ENCODE measurements around the gene TNFRSF6B. TPM values are rescaled to one million over a fixed set of nuclear protein-coding genes. Genes with fewer than 3 reads are reported as not detected.

Gene TNFRSF6B
- total RNA-seq, 2 donors from 2014 or later: not detected

- peak; percentile 16 for ATAC-seq
- H3K9me3 ChIP-seq (ENCODE audit: control insufficient read depth, low read length, poor library complexity, severe bottlenecking): no peaks in the 10 kb centered on the region
- H3K4me1 Mint-ChIP-seq: peaks cover 9% of the 10 kb centered on the region
- peak overlapping the region; percentile 74 for H3K4me3 Mint-ChIP-seq
- DNase-seq: no peak
- H3K36me3 Mint-ChIP-seq (ENCODE audit: low read depth): no peaks in the 10 kb centered on the region
- no peaks in the 10 kb centered on the region for H3K27me3 Mint-ChIP-seq
- H3K27ac Mint-ChIP-seq: no peak overlapping the region
Observed at GRCh38 chr20:63740627-63741353, 44.3 kb downstream of the TNFRSF6B start.

- DNase-seq (no peak), ATAC-seq (no peak)
- Mint-ChIP-seq H3K4me1 (peaks cover 4% of the 10 kb centered on the region), H3K27ac (no peak overlapping the region), H3K27me3 (no peaks in the 10 kb centered on the region), H3K4me3 (peak overlapping the region; percentile 74), H3K36me3 (ENCODE audit: low read depth) (no peaks in the 10 kb centered on the region)
- no peaks in the 10 kb centered on the region for H3K9me3 ChIP-seq (ENCODE audit: control insufficient read depth, low read length, poor library complexity, severe bottlenecking)
Observed at GRCh38 chr20:63741354-63741675, 44.9 kb downstream of the TNFRSF6B start.

- Mint-ChIP-seq H3K27me3 (no peaks in the 10 kb centered on the region), H3K36me3 (ENCODE audit: low read depth) (no peaks in the 10 kb centered on the region), H3K4me1 (peaks cover 2% of the 10 kb centered on the region), H3K27ac (no peak overlapping the region), H3K4me3 (peak overlapping the region; percentile 74)
- no peaks in the 10 kb centered on the region for H3K9me3 ChIP-seq (ENCODE audit: control insufficient read depth, low read length, poor library complexity, severe bottlenecking)
- no peak for DNase-seq
- ATAC-seq: no peak
Observed at GRCh38 chr20:63741676-63742380, 45.4 kb downstream of the TNFRSF6B start.

GRCh38 chr20:63742381-63743024 lies 46.1 kb downstream of the TNFRSF6B start:
- H3K27ac Mint-ChIP-seq: no peak overlapping the region
- no peaks in the 10 kb centered on the region for H3K27me3 Mint-ChIP-seq
- H3K9me3 ChIP-seq (ENCODE audit: control insufficient read depth, low read length, poor library complexity, severe bottlenecking): no peaks in the 10 kb centered on the region
- H3K4me1 Mint-ChIP-seq: peaks cover 2% of the 10 kb centered on the region
- no peaks in the 10 kb centered on the region for H3K36me3 Mint-ChIP-seq (ENCODE audit: low read depth)
- no peak for DNase-seq
- H3K4me3 Mint-ChIP-seq: no peak overlapping the region
- ATAC-seq: no peak

- Mint-ChIP-seq H3K4me3 (no peak overlapping the region), H3K36me3 (ENCODE audit: low read depth) (no peaks in the 10 kb centered on the region), H3K27me3 (no peaks in the 10 kb centered on the region), H3K4me1 (peaks cover 2% of the 10 kb centered on the region), H3K27ac (no peak overlapping the region)
- ATAC-seq (no peak), DNase-seq (no peak)
- no peaks in the 10 kb centered on the region for H3K9me3 ChIP-seq (ENCODE audit: control insufficient read depth, low read length, poor library complexity, severe bottlenecking)
Observed at GRCh38 chr20:63743210-63743970, 46.9 kb downstream of the TNFRSF6B start.

- Mint-ChIP-seq H3K36me3 (ENCODE audit: low read depth) (no peaks in the 10 kb centered on the region), H3K4me3 (no peak overlapping the region), H3K27ac (no peak overlapping the region), H3K4me1 (peaks cover 2% of the 10 kb centered on the region), H3K27me3 (no peaks in the 10 kb centered on the region)
- ATAC-seq (no peak), DNase-seq (no peak)
- no peaks in the 10 kb centered on the region for H3K9me3 ChIP-seq (ENCODE audit: control insufficient read depth, low read length, poor library complexity, severe bottlenecking)
Observed at GRCh38 chr20:63744158-63744557, 47.7 kb downstream of the TNFRSF6B start.

- no peaks in the 10 kb centered on the region for H3K27me3 Mint-ChIP-seq
- H3K9me3 ChIP-seq (ENCODE audit: control insufficient read depth, low read length, poor library complexity, severe bottlenecking): no peaks in the 10 kb centered on the region
- no peak overlapping the region for H3K27ac Mint-ChIP-seq
- no peaks in the 10 kb centered on the region for H3K36me3 Mint-ChIP-seq (ENCODE audit: low read depth)
- DNase-seq (no peak), ATAC-seq (no peak)
- H3K4me3 Mint-ChIP-seq: no peak overlapping the region
- peaks cover 6% of the 10 kb centered on the region for H3K4me1 Mint-ChIP-seq
Observed at GRCh38 chr20:63744574-63745423, 48.3 kb downstream of the TNFRSF6B start.

- no peaks in the 10 kb centered on the region for H3K36me3 Mint-ChIP-seq (ENCODE audit: low read depth)
- H3K9me3 ChIP-seq (ENCODE audit: control insufficient read depth, low read length, poor library complexity, severe bottlenecking): no peaks in the 10 kb centered on the region
- ATAC-seq (no peak), DNase-seq (no peak)
- H3K4me1 Mint-ChIP-seq: peaks cover 6% of the 10 kb centered on the region
- H3K4me3 Mint-ChIP-seq: no peak overlapping the region
- no peaks in the 10 kb centered on the region for H3K27me3 Mint-ChIP-seq
- no peak overlapping the region for H3K27ac Mint-ChIP-seq
Observed at GRCh38 chr20:63745424-63745805, 49.0 kb downstream of the TNFRSF6B start.

- ATAC-seq: no peak
- H3K36me3 Mint-ChIP-seq (ENCODE audit: low read depth): no peaks in the 10 kb centered on the region
- no peaks in the 10 kb centered on the region for H3K27me3 Mint-ChIP-seq
- H3K9me3 ChIP-seq (ENCODE audit: control insufficient read depth, low read length, poor library complexity, severe bottlenecking): no peaks in the 10 kb centered on the region
- H3K27ac Mint-ChIP-seq: no peak overlapping the region
- peaks cover 7% of the 10 kb centered on the region for H3K4me1 Mint-ChIP-seq
- no peak for DNase-seq
- no peak overlapping the region for H3K4me3 Mint-ChIP-seq
Observed at GRCh38 chr20:63745961-63746731, 49.7 kb downstream of the TNFRSF6B start.

GRCh38 chr20:63746751-63747315 lies 50.4 kb downstream of the TNFRSF6B start:
- ATAC-seq: no peak
- no peak overlapping the region for H3K27ac Mint-ChIP-seq
- no peaks in the 10 kb centered on the region for H3K36me3 Mint-ChIP-seq (ENCODE audit: low read depth)
- H3K27me3 Mint-ChIP-seq: no peaks in the 10 kb centered on the region
- no peak for DNase-seq
- peaks cover 9% of the 10 kb centered on the region for H3K4me1 Mint-ChIP-seq
- H3K4me3 Mint-ChIP-seq: no peak overlapping the region
- H3K9me3 ChIP-seq (ENCODE audit: control insufficient read depth, low read length, poor library complexity, severe bottlenecking): no peaks in the 10 kb centered on the region

GRCh38 chr20:63747622-63748069 lies 51.2 kb downstream of the TNFRSF6B start:
- no peak overlapping the region for H3K27ac Mint-ChIP-seq
- H3K4me1 Mint-ChIP-seq: peaks cover 9% of the 10 kb centered on the region
- H3K27me3 Mint-ChIP-seq: no peaks in the 10 kb centered on the region
- ATAC-seq (no peak), DNase-seq (no peak)
- no peak overlapping the region for H3K4me3 Mint-ChIP-seq
- H3K9me3 ChIP-seq (ENCODE audit: control insufficient read depth, low read length, poor library complexity, severe bottlenecking): no peaks in the 10 kb centered on the region
- H3K36me3 Mint-ChIP-seq (ENCODE audit: low read depth): no peaks in the 10 kb centered on the region

All from T-helper 17 cell (primary cell).